ENCODE results near the gene BCL11A. TPM values are rescaled to one million over a fixed set of nuclear protein-coding genes. Genes with fewer than 3 reads are reported as not detected.

BCL11A gene
- total and polyA plus RNA-seq, 4 donors, result 0.08 to 8.5 (median 0.47) TPM

DNA sequence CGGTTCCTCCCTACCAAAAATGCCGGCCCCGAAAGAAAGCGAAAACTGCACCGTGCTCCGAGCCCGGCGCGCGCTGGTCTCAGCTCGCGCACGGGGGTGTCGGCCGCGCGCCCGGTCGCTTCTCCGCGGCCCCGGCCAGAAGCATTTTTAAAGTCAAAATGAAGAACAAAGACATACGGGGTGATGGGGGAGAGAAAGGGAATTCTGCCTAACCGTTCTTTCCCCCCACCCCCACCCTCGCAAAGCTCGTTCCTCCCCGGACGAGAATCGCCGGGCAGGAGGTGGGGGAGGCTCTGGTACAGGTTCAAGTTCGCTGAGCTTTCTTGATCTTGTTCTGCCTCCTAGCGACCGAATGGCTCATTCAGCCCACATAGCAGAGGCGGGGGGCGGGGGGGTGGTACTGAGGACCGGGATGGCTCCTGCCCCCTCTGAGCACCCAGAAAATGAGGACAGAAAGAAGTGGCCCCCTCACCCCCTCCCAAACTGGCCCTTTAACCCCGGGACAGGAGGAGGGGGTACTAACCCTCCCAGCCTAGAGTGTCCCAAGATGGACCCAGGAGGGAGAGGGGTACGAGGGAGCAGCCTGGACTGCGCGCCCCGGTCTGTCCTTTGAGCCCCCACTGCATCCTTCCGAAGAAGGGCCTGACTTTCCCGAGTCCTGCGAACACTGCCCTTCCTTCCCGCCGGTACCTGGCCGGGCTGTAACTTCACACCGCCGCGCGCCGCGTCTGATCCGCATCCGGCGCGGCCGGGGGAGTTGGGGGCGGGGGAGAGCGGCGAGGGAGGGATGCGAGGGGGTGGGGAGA, 3.1 kb downstream of the BCL11A start:
- H3K27ac ChIP-seq (ENCODE audit: low read depth in 1 of 2, low read length in 2 of 2), result peak overlapping the region in 1 of 2 donors; percentile 25
- WGBS, result 3% methylated on average over 62 of the region's 62 CpGs
- TF ChIP-seq, protein P1, sequence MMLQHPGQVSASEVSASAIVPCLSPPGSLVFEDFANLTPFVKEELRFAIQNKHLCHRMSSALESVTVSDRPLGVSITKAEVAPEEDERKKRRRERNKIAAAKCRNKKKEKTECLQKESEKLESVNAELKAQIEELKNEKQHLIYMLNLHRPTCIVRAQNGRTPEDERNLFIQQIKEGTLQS (IDR thresholded peaks at IDR 0.05), result no peak
- TF ChIP-seq GABPA (IDR thresholded peaks at IDR 0.05 in 1 of 2, conservative IDR thresholded peaks at IDR 0.05 in 1 of 2) (no peak), YY1 (IDR thresholded peaks at IDR 0.05) (peak; percentile 31), HNF4G (IDR thresholded peaks at IDR 0.05) (no peak), FOXA2 (IDR thresholded peaks at IDR 0.05) (no peak), SP1 (IDR thresholded peaks at IDR 0.05) (no peak), JUND (IDR thresholded peaks at IDR 0.05) (no peak), NR2F2 (IDR thresholded peaks at IDR 0.05) (no peak), FOXA1 (IDR thresholded peaks at IDR 0.05) (no peak), HNF4A (conservative IDR thresholded peaks at IDR 0.05) (no peak), RXRA (IDR thresholded peaks at IDR 0.05) (no peak), RAD21 (IDR thresholded peaks at IDR 0.05) (peak; percentile 89)
- TF ChIP-seq, protein P2, sequence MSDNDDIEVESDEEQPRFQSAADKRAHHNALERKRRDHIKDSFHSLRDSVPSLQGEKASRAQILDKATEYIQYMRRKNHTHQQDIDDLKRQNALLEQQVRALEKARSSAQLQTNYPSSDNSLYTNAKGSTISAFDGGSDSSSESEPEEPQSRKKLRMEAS (IDR thresholded peaks at IDR 0.05), result no peak
- TF ChIP-seq, protein P3, sequence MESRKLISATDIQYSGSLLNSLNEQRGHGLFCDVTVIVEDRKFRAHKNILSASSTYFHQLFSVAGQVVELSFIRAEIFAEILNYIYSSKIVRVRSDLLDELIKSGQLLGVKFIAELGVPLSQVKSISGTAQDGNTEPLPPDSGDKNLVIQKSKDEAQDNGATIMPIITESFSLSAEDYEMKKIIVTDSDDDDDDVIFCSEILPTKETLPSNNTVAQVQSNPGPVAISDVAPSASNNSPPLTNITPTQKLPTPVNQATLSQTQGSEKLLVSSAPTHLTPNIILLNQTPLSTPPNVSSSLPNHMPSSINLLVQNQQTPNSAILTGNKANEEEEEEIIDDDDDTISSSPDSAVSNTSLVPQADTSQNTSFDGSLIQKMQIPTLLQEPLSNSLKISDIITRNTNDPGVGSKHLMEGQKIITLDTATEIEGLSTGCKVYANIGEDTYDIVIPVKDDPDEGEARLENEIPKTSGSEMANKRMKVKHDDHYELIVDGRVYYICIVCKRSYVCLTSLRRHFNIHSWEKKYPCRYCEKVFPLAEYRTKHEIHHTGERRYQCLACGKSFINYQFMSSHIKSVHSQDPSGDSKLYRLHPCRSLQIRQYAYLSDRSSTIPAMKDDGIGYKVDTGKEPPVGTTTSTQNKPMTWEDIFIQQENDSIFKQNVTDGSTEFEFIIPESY (IDR thresholded peaks at IDR 0.05), result no peak
- TF ChIP-seq, protein P4, sequence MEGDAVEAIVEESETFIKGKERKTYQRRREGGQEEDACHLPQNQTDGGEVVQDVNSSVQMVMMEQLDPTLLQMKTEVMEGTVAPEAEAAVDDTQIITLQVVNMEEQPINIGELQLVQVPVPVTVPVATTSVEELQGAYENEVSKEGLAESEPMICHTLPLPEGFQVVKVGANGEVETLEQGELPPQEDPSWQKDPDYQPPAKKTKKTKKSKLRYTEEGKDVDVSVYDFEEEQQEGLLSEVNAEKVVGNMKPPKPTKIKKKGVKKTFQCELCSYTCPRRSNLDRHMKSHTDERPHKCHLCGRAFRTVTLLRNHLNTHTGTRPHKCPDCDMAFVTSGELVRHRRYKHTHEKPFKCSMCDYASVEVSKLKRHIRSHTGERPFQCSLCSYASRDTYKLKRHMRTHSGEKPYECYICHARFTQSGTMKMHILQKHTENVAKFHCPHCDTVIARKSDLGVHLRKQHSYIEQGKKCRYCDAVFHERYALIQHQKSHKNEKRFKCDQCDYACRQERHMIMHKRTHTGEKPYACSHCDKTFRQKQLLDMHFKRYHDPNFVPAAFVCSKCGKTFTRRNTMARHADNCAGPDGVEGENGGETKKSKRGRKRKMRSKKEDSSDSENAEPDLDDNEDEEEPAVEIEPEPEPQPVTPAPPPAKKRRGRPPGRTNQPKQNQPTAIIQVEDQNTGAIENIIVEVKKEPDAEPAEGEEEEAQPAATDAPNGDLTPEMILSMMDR (IDR thresholded peaks at IDR 0.05; ENCODE audit: low read depth, low read length, missing input control), result peak; percentile 61
- TF ChIP-seq, protein P5, sequence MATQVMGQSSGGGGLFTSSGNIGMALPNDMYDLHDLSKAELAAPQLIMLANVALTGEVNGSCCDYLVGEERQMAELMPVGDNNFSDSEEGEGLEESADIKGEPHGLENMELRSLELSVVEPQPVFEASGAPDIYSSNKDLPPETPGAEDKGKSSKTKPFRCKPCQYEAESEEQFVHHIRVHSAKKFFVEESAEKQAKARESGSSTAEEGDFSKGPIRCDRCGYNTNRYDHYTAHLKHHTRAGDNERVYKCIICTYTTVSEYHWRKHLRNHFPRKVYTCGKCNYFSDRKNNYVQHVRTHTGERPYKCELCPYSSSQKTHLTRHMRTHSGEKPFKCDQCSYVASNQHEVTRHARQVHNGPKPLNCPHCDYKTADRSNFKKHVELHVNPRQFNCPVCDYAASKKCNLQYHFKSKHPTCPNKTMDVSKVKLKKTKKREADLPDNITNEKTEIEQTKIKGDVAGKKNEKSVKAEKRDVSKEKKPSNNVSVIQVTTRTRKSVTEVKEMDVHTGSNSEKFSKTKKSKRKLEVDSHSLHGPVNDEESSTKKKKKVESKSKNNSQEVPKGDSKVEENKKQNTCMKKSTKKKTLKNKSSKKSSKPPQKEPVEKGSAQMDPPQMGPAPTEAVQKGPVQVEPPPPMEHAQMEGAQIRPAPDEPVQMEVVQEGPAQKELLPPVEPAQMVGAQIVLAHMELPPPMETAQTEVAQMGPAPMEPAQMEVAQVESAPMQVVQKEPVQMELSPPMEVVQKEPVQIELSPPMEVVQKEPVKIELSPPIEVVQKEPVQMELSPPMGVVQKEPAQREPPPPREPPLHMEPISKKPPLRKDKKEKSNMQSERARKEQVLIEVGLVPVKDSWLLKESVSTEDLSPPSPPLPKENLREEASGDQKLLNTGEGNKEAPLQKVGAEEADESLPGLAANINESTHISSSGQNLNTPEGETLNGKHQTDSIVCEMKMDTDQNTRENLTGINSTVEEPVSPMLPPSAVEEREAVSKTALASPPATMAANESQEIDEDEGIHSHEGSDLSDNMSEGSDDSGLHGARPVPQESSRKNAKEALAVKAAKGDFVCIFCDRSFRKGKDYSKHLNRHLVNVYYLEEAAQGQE (IDR thresholded peaks at IDR 0.05), result no peak
- H3K36me3 ChIP-seq (ENCODE audit: control insufficient read depth in 4 of 4, insufficient read depth in 3 of 4, low read depth in 1 of 4, low read length in 3 of 4), result no peaks in the 10 kb centered on the region
- peak; percentile 78 for DNase-seq (ENCODE audit: low spot score)
- peak overlapping the region in 1 of 2 donors; percentile 22 for H3K9ac ChIP-seq (ENCODE audit: low read depth in 1 of 2, low read length in 2 of 2)
- H3K9me3 ChIP-seq (ENCODE audit: control insufficient read depth in 4 of 4, low read length in 3 of 4), result no peaks in the 10 kb centered on the region
- peaks cover 27 to 55% (median 40%) of the 10 kb centered on the region in 4 donors for H3K4me1 ChIP-seq (ENCODE audit: control insufficient read depth in 4 of 4, insufficient read depth in 4 of 4, low read length in 3 of 4)
- peak overlapping the region; percentile 76 to 94 (median 79) for H3K4me3 ChIP-seq (ENCODE audit: low read depth in 1 of 3, low read length in 3 of 3)
- no peaks in the 10 kb centered on the region for H3K27me3 ChIP-seq (ENCODE audit: control insufficient read depth in 4 of 4, insufficient read depth in 4 of 4, low read length in 3 of 4)

Measured in liver (tissue), 9 donors.